ENCODE data around the gene SPNS1. TPM values are rescaled to one million over a fixed set of nuclear protein-coding genes. Genes with fewer than 3 reads are reported as not detected.

SPNS1 gene
- total RNA-seq, 1 donor from 2014 or later: 59.3 TPM

DNA sequence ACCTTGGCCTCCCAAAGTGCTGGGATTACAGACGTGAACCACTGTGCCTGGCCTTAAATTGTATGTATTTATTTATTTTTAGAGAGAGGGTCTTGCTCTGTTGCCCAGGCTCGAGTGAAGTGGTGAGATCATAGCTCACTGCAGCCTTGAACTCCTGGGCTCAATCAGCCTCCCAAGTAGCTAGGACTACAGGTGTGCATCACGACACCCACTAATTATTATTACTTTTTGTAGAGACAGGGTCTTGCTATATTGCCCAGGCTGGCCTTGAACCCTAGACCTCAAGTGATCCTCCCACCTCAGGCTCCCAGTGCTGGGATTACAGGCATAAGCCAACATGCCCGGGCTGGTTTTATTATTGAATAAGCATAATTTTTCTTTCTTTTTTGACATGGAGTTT is 27.9 kb upstream of the SPNS1 start:
- no peaks in the 10 kb centered on the region for H3K9me3 ChIP-seq
- no peak for TF ChIP-seq CTCF (IDR thresholded peaks at IDR 0.05)
- H3K27me3 ChIP-seq: no peaks in the 10 kb centered on the region
- no peak overlapping the region for H3K27ac ChIP-seq
- no peaks in the 10 kb centered on the region for H3K36me3 ChIP-seq
- H3K4me1 ChIP-seq: peaks cover 3 to 7% of the 10 kb centered on the region in 2 donors
- H3K4me3 ChIP-seq: no peak overlapping the region
- DNase-seq (ENCODE audit: low spot score in 2 of 2): no peak
- intact Hi-C loops (cut with DNase I): no loop called here

- peak within 1 kb of the TSS; percentile 71 to 100 for H3K4me3 ChIP-seq
- peaks cover 3 to 9% of the 10 kb centered on the region in 2 donors for H3K4me1 ChIP-seq
- no peaks in the 10 kb centered on the region for H3K9me3 ChIP-seq
- peak; percentile 99 to 100 for DNase-seq (ENCODE audit: low spot score in 2 of 2)
- peaks cover 13 to 28% of the 10 kb centered on the region in 2 donors for H3K36me3 ChIP-seq
- H3K27ac ChIP-seq: peak within 1 kb of the TSS; percentile 84 to 89
- no peaks in the 10 kb centered on the region for H3K27me3 ChIP-seq
- intact Hi-C loops (cut with DNase I): loop anchor here (1.0 kb wide), 6 partner anchors 23 to 128 kb away; partner anchors contain the start of genes RABEP2, SH2B1, SPNS1 and TUFM
- no peak for TF ChIP-seq CTCF (IDR thresholded peaks at IDR 0.05)
These were observed 23.7 kb upstream of the SPNS1 start, which contains the start of gene NFATC2IP for GRCh38 chr16:28950648-28951409. NFATC2IP (plus strand) TSS chr16:28950937; CDS start chr16:28951012, 75 bp downstream.

GRCh38 chr16:28951410-28951943 is 23.1 kb upstream of the SPNS1 start:
- peaks cover 19 to 34% of the 10 kb centered on the region in 2 donors for H3K36me3 ChIP-seq
- no peaks in the 10 kb centered on the region for H3K27me3 ChIP-seq
- no peaks in the 10 kb centered on the region for H3K9me3 ChIP-seq
- peaks cover 3 to 9% of the 10 kb centered on the region in 2 donors for H3K4me1 ChIP-seq
- peak overlapping the region; percentile 71 to 100 for H3K4me3 ChIP-seq
- H3K27ac ChIP-seq: peak overlapping the region; percentile 84 to 89
- no peak for TF ChIP-seq CTCF (IDR thresholded peaks at IDR 0.05)
- DNase-seq (ENCODE audit: low spot score in 2 of 2): peak in 1 of 2 donors; percentile 65
- intact Hi-C loops (cut with DNase I): no loop called here

DNA sequence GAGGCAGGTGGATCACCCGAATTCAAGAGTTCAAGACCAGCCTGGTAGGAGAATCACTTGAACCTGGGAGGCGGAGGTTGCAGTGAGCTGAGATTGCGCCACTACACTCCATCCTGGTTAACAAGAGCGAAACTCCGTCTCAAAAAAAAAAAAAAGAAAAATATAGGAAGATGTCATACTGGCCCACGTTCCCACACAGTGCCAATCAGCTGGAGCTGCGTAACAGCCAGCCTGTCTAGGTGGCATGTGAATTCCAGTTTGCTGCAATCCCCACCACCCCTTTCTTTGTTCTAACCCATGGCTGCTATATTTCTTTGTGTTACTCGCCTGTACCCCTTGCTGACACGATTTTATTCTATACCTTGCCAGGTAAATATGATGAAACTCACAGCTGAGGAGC is 16.4 kb upstream of the SPNS1 start:
- no peak for DNase-seq (ENCODE audit: low spot score in 2 of 2)
- H3K9me3 ChIP-seq: no peaks in the 10 kb centered on the region

DNA sequence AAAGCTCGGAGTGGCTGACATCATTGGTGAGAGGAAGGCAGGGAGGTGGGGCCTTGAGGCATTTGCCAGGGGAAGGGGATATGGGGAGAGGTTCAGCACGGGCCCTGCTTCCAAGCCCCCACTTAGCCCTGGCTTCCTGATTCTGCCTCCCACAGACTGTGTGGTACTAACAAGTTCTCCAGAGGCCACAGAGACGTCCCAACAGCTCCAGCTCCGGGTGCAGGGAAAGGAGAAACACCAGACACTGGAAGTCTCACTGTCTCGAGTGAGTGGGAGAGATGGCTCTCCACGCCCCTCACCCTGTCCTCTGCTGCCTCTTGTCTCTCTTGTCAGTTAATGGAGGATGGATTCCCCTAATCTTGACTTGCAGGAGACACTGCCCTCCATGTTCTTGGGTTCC is 15.7 kb upstream of the SPNS1 start:
- Histone ChIP-seq H3K27ac (no peak overlapping the region), H3K27me3 (no peaks in the 10 kb centered on the region), H3K9me3 (no peaks in the 10 kb centered on the region), H3K4me3 (no peak overlapping the region), H3K36me3 (peaks cover 68 to 81% of the 10 kb centered on the region in 2 donors), H3K4me1 (no peaks in the 10 kb centered on the region)
- TF ChIP-seq CTCF (IDR thresholded peaks at IDR 0.05): no peak
- DNase-seq (ENCODE audit: low spot score in 2 of 2): no peak
- intact Hi-C loops (cut with DNase I): no loop called here

More for the DNA sequence above, 16.4 kb upstream of the SPNS1 start:
- Histone ChIP-seq H3K4me3 (no peak overlapping the region), H3K27me3 (no peaks in the 10 kb centered on the region), H3K36me3 (peaks cover 62 to 81% of the 10 kb centered on the region in 2 donors), H3K4me1 (no peaks in the 10 kb centered on the region), H3K27ac (no peak overlapping the region)
- intact Hi-C loops (cut with DNase I): no loop called here
- TF ChIP-seq CTCF (IDR thresholded peaks at IDR 0.05): no peak
